MV-4-11 (cell line): ENCODE measurements around the gene OSBPL5.

Experiments
- DNase-seq: peaks from one replicate; lab custom pipeline; 2025; lab: John Stamatoyannopoulos, UW

The OSBPL5 gene

DNA sequence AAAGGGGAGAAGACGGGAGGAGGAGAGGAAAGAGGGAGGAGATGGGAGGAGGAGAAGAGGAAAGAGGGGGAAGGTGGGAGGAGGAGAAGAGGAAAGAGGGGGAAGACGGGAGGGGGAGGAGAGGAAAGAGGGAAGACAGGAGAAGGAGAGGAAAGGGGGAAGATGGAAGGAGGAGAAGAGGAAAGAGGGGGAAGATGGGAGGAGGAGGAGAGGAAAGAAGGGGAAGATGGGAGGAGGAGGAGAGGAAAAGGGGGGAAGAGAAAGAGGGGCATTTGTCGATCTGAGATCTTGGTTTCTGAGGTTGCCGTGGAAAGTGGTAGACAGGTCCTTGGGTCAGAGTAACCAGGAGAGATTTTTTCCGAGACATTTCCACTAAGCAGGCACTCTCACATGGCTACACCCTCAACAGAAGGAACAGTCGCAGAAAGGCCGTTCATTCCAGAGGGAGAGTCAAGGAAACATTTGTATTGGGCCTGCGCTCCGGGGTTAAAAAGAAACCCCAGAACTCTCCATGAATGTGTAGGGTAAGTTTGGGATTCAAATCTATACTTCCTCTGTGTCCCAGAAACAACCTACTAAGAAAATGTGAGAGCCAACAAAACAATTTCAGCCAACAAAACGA lies 68.1 kb downstream of the OSBPL5 start:
- DNase-seq = no peak

- DNase-seq = no peak
Measured at GRCh38 chr11:3095712-3096361, 69.3 kb downstream of the OSBPL5 start.

DNA sequence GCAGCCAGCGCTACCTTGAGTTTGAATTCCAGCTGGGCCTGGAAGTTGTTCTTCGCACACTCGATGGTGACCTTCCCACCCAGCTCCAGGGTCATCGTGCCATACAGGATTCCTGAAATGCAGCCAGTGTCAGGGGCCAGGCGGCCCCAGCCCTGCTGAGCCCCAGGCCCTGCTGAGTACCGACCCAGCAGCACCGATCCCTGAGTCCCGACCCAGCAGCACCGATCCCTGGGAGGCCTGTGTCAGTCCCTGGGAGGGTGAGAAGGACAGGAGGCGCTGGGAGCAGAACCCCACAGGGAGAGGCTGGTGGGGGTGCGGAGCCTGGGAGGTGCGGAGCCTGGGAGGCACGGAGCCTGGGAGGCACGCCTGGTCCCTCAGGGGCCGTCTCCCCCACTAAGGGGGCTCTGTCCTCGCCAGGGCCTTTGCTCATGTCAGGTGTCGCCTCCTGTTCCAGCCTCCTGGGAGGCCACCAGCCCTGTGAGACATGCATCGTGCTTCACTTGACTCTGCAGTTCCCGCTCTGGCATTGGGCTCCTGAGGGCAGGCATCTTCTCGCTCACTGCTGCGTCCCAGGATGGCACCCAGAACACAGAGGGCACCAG lies 70.8 kb downstream of the OSBPL5 start:
- DNase-seq = no peak

DNA sequence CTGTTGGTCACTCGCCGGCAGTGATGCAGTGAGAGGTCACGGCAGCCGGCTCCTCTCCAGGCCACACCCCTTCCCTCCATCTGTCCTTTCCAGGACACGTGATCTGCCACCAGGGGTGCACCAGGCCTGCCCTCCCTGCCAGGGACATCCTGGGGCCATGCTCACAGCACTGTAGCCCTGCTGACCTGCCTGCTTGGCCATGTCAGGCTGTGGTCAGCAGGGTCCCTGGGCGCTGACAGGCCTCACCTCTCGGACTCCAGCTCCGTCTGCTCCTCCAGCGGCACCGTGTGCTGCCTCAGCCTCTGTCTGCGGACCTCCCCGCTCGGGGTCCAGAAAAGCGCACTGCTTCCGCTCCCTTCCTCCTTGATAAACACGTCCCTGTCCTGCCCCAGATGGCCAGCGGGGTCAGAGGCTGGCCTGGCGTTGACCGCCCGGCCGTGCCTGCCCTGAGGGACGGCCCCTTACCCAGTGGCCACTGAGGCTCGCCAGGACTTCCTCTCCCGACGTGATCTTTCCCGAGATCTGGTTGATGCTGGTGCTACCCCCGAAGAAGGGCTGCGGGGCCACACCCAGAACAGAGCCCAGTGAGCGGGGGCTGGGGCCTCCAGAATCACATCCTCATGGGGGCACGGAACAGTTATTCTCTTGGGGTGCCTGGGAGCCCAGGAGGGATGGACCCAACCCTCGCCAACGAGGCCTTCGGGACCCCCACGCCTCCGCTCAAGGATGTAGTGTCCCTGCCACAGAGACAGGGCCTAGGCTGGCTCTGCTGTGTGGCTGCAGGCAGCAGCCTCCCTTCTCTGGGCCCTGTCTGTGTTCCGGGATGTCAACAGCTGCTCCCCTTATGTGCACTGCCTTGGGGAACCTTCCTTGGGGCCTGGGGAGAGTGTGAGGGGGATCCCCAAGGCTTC lies 71.6 kb downstream of the OSBPL5 start:
- DNase-seq = peak; percentile 11

DNA sequence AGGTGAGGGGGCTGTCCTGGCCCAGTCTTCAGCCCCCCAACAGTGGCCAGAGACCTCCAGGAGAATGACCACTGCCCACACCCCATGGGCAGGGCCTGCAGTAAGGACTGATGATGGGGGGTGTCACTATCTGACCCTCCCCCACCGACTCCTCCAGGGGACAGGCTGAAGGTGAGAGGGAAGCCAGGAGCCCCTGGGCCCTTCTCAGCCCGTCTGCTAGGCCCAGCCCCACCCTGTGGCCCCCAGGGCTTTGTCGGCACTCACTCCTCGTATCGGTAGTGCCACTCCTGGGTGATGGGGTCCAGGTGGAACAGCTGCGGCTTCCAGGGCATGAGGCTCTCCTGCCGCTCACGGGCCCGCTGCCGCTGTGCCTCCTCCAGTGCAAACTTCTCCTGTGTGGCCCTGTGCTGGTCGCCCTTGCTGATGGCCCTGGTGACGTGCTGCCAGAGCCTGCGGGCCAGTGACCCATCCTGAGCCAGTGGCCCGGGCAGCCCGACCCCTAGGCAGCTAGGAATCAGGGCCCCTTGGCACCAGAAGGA lies 72.4 kb downstream of the OSBPL5 start:
- no peak for DNase-seq

GRCh38 chr11:3091846-3092602 lies 73.1 kb downstream of the OSBPL5 start:
- DNase-seq = peak; percentile 60

GRCh38 chr11:3091081-3091845 lies 73.8 kb downstream of the OSBPL5 start:
- no peak for DNase-seq

DNA sequence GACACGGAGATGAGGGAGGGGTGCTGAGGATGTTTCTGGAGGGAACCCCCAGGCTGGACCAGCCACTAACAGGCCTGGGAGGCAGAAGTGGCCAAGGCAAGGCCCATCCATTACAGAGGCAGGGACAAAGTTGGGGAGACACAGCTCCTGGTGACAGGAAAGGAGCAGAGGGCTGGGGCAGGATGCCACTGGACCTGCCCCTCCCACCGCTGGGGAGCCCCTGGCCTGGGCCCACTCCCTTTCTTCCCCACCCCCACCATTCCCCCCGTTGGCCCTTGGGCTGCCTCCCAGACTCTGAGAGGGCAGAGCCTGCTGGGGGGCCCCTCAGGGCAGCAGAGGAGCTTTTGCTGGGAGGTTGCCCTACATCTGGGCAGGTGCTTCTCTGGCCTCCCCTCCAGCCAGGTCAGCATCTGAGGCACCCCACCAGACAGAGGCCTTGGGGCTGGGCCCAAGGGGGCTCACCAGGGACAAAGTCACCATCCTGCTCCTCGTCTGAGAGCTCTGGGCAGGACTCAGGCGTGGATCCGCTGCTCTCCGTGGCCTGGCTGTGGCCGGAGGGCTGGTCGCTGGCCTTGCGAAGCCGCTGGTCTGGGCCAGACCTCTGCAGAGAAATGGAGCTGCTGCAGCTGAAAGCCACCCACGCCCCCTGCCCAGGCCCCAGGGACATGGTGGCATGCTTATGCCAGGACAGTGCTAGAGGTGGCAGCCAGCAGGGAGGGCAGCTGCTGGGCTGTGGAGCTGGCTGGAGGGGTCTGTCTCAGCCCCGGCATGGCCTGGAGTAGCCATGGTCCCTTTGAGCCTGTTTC lies 74.8 kb downstream of the OSBPL5 start:
- no peak for DNase-seq

DNA sequence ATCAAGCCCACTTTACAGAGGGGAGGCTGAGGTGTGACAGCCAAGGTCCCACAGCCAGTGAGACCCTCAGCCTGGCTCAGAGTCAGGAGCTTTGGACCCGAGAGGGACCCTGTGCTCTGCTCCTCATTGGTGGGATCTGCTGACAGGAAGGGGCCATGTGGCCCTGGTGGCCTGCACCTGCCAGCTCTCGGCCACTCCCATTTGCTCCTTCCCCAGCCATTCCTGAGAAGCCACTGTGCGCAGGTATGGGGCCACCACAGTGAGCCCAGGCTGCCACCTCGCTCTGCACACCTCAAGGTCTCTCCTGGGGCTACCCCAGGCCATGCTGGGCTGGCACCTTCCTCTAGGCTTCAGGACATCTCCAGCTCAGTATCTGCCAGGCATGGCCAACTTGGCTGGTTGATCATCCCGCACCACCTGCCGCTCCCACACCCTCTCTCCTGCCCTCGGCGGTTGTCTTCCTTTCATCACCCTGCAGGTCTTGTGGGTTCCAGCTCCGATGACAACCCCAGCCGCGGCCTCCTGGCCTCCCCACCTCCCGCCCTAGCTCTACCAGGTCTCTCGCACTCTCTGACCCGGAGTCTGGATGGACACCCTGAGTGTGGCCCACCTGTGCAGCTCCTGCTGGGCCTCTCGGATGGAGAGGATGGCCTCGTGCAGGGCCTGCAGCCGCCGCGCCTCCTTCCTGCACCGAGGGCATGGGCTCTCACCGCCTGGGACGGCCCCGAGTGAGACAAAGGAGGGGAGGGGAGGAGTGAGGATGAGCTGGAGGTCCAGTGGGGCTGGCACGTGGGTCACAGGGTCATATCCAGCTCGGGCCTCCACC lies 75.7 kb downstream of the OSBPL5 start:
- DNase-seq = no peak

DNA sequence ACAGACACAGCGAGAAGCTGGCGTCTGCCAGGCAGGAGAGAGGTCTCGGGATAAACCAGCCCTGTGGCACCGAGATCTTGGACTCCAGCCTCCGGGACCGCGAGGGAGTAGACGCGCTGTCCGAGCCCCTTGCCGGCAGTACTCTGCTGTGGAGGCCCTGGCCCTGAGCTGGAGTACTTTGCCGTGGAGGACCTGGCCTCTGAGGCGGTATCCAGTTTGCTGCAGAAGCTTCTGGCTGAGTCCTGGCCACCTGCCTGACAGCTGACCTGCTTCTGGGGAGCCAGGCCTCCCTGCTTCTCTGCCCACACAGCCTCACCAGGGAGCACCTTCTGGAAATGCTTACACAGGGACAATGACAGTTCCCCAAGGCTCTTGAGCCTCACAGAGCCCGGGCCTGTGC lies 76.3 kb downstream of the OSBPL5 start:
- no peak for DNase-seq

DNA sequence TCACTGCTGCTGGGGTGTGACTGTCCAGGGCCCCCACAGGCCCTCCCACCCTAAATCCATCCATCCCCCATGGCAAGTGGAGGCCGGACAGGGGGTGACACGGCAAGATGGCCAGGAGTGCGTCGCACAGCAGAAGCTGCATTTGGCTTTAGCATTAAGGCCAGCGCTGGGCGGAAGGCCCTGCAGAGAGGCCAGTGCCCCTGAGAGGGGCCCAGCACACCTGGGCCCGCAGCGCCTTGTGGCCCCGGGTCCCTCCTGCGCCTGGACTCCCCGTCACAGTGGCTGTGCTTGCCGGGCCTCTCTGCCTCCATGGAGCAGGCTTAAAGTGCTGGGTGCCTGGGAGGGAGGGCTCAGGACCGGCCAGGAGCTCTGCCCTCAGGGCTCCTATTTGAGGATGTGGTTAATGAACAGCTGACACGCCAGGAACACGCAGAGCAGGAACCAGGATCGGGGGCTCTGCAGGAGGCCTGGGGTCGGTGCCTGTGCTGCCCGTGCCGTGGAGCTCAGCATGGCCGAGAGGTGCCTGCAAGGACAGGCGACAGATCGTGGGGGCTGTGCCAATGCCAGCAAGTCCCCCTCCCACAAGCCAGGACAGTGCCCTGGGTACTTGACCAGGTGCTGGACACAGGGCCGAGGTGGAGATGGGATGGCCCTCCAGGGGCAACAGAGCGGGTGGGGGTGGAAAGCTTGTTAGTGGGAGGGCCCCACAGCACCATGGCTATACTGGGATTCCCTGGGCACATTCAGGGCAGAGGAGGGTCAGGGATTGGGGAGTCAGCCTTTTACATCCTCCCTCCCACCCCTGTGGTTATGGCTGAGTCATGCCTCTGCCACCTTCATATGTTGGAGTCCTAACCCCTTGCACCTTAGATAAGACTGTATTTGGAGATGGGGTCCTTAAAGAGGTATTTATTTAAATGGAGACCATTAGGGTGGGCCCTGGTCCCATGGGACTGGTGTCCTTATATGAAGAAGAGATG lies 77.0 kb downstream of the OSBPL5 start:
- DNase-seq = no peak

- no peak for DNase-seq
Measured at GRCh38 chr11:3087373-3087772, 77.7 kb downstream of the OSBPL5 start.

DNA sequence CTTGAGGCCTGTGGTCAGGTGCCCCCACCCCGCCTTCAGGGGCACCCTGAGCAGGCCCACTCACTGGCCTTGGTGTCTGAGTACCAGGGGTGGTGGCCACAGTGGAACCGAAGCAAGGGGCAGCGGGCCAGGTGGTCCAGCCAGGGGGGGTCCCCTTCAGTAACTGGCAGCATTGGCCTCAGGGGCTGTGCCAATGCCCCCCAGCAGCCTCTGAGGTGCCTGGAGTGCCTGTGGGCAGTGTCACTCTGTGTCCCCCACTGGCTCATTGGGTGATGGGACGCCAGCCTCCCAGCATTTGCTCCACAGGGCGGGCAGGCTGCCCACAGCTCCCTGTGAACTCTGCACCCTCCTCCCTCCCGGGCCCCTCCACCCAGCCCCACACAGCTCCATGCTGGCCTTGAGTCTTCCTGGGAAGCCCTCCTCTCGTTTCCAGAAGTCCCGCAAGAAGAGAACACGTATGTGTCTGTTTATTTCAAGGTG lies 78.4 kb downstream of the OSBPL5 start:
- DNase-seq = no peak

- DNase-seq = no peak
Measured at GRCh38 chr11:3086114-3086513, 79.0 kb downstream of the OSBPL5 start.

- peak; percentile 22 for DNase-seq
Measured at GRCh38 chr11:3085052-3085451, 80.1 kb downstream of the OSBPL5 start.

DNA sequence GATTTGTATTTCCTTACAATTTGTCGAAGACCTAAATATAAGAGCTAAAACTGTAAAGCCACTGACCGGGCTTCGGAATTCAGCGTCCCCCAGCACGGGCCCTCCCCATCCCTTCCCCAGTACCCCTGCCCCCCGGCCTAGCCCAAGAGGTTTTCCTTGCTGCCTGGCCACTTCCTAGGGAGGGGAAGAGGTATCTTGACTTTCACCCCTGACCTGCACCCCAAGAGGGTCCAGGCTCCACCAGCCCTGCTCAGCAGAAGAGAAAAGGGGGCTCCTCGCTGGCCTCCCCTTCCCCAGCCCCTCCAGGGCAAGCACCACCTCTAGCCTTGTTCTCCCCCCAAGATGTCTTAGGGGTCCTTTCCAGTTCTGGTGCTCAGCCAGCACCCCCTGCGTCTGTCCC lies 81.8 kb downstream of the OSBPL5 start:
- DNase-seq = no peak

GRCh38 chr11:3081386-3081751 lies 83.7 kb downstream of the OSBPL5 start:
- DNase-seq = no peak
